PC-3 (cell line): ENCODE measurements around the gene FBRS. TPM values are rescaled to one million over a fixed set of nuclear protein-coding genes. Genes with fewer than 3 reads are reported as not detected.
A peak's percentile ranks its signal among the peaks of the same experiment; 100 is the strongest.
"Not testable (repeated sequence)": the region's sequence is repeated elsewhere in the genome, so short reads cannot be mapped to it uniquely, and the experiment has no call there.

Experiments
- ATAC-seq: fragments of 200-7000 bp; cut with Tn5 transposase; 2 replicates; pipeline ENCODE4 v1.9.1; 2020; ENCODE audit warnings: mild to moderate bottlenecking, moderate library complexity
- BruUV-seq: library from RNA; stranded (reverse); fragments of 400-500 nt; replicated peaks from 2 replicates; lab custom pipeline; 2021; lab: Mats Ljungman, UMichigan
- CTCF ChIA-PET: fragments of 300-600 bp; sonication (Branson Sonifier 250); formaldehyde crosslinking; loops from one replicate; lab custom pipeline; 2022; ENCODE audit warnings: antibody characterized with exemption; lab: Charles Lee
- POLR2A ChIA-PET: fragments of 300-600 bp; sonication (Branson Sonifier 250); formaldehyde crosslinking; loops from one replicate; lab custom pipeline; 2022; ENCODE audit warnings: antibody characterized with exemption; ENCODE audit not compliant: unreplicated experiment; lab: Charles Lee
- DNase-seq: peaks from one replicate; pipeline ENCODE4 v3.0.0-alpha.2; 2015
- H2AFZ ChIP-seq: fragments of 300-600 bp; sonication (generic); 2 replicates; pipeline ENCODE4 v1.6.0; 2016; ENCODE audit warnings: antibody characterized with exemption, low read length
- H3F3A ChIP-seq: fragments of 300-600 bp; sonication (generic); one replicate; pipeline ENCODE4 v1.6.0; 2017; ENCODE audit warnings: antibody characterized with exemption, low read length, control low read depth, mild to moderate bottlenecking; ENCODE audit not compliant: unreplicated experiment
- H3K27ac ChIP-seq: fragments of 300-600 bp; sonication (generic); 2 replicates; pipeline ENCODE4 v1.5.1; 2016; ENCODE audit warnings: mild to moderate bottlenecking, low read length
- H3K27me3 ChIP-seq: fragments of 300-600 bp; sonication (generic); 2 replicates; pipeline ENCODE4 v1.6.1; 2016; ENCODE audit warnings: low read length, mixed read lengths
- H3K36me3 ChIP-seq: fragments of 300-600 bp; sonication (generic); 2 replicates; pipeline ENCODE4 v1.6.1; 2016; ENCODE audit warnings: low read depth, mixed run types, low read length, mixed read lengths
- H3K4me1 ChIP-seq: fragments of 300-600 bp; sonication (generic); 2 replicates; pipeline ENCODE4 v1.5.1; 2016; ENCODE audit warnings: low read length; ENCODE audit not compliant: insufficient read depth
- H3K4me2 ChIP-seq: fragments of 300-600 bp; sonication (generic); 2 replicates; pipeline ENCODE4 v1.6.0; 2016; ENCODE audit warnings: low read length
- H3K4me3 ChIP-seq: fragments of 300-600 bp; sonication (generic); 2 replicates; pipeline ENCODE4 v1.5.1; 2016; ENCODE audit warnings: mild to moderate bottlenecking, low read length, mixed read lengths
- H3K79me2 ChIP-seq: fragments of 300-600 bp; sonication (generic); 2 replicates; pipeline ENCODE4 v1.6.1; 2017; ENCODE audit warnings: low read length, mixed read lengths
- H3K9ac ChIP-seq: fragments of 300-600 bp; sonication (generic); 2 replicates; pipeline ENCODE4 v1.6.0; 2016; ENCODE audit warnings: mild to moderate bottlenecking, low read length
- H3K9me2 ChIP-seq: fragments of 300-600 bp; sonication (generic); replicated peaks from 2 replicates; pipeline ENCODE4 v1.6.1; 2016; ENCODE audit warnings: mixed run types, low read length, mixed read lengths
- H3K9me3 ChIP-seq: fragments of 300-600 bp; sonication (generic); 2 replicates; pipeline ENCODE4 v1.6.1; 2016; ENCODE audit warnings: low read length, mixed read lengths
- H4K20me1 ChIP-seq: fragments of 300-600 bp; sonication (generic); 2 replicates; pipeline ENCODE4 v1.6.1; 2016; ENCODE audit warnings: low read length, mixed read lengths
- CTCF ChIP-seq: fragments of 300-600 bp; sonication (generic); conservative IDR thresholded peaks from 2 replicates; pipeline ENCODE4 v1.5.1; 2017; ENCODE audit warnings: antibody characterized with exemption, low read depth, mild to moderate bottlenecking, low read length
- EZH2 ChIP-seq: fragments of 300-600 bp; sonication (generic); IDR thresholded peaks from one replicate; pipeline ENCODE4 v1.6.1; 2017; ENCODE audit warnings: antibody characterized with exemption, mild to moderate bottlenecking, low read length; ENCODE audit not compliant: unreplicated experiment
- EZH2phosphoT487 ChIP-seq: fragments of 300-600 bp; sonication (generic); IDR thresholded peaks from 2 replicates; pipeline ENCODE4 v1.6.1; 2018; ENCODE audit warnings: mild to moderate bottlenecking, antibody characterized with exemption, low read length, borderline replicate concordance
- intact Hi-C: fragments of 100-400 bp; cut with micrococcal nuclease; formaldehyde crosslinking; loops from 2 replicates; pipeline ENCODE4 v1.9.0; 2023
- total RNA-seq: library from RNA; depleted of rRNA; stranded (reverse); fragments of >200 nt; gene quantifications from 2 replicates; pipeline ENCODE4 v1.2.3, GENCODE V29; 2014

FBRS gene
- total RNA-seq, 1 experiment from 2014 or later = 22.2 TPM

- Histone ChIP-seq H3K4me1 (peaks cover 18% of the 10 kb centered on the region), H3K27me3 (no peaks in the 10 kb centered on the region), H3K9ac (peak overlapping the region; percentile 100), H3F3A (no peaks in the 10 kb centered on the region), H3K79me2 (peaks cover 37% of the 10 kb centered on the region), H3K4me2 (peak overlapping the region; percentile 97), H3K9me3 (no peaks in the 10 kb centered on the region), H3K27ac (peak overlapping the region; percentile 99), H3K4me3 (peak overlapping the region; percentile 82), H3K9me2 (no peaks in the 10 kb centered on the region), H2AFZ (no peak overlapping the region), H4K20me1 (0 out of 2 replicates have a peak, but pooled peaks cover 7% of the 10 kb centered on the region), H3K36me3 (peaks cover 21% of the 10 kb centered on the region)
- no peak for TF ChIP-seq CTCF
- no peak for TF ChIP-seq EZH2
- no peak for TF ChIP-seq EZH2phosphoT487
- intact Hi-C loops = no loop called here
- POLR2A ChIA-PET = no interaction called here
- no TSS peak for BruUV-seq
- ATAC-seq = no peak
- CTCF ChIA-PET = no interaction called here
- no peak for DNase-seq
Observed at GRCh38 chr16:30699615-30700099, 41.4 kb downstream of the FBRS start.

- Histone ChIP-seq H3K4me2 (peak overlapping the region; percentile 97), H3K4me1 (peaks cover 18% of the 10 kb centered on the region), H4K20me1 (0 out of 2 replicates have a peak, but pooled peaks cover 7% of the 10 kb centered on the region), H3K9me2 (no peaks in the 10 kb centered on the region), H3K9ac (peak overlapping the region; percentile 100), H3K27me3 (no peaks in the 10 kb centered on the region), H3K36me3 (peaks cover 21% of the 10 kb centered on the region), H3F3A (no peaks in the 10 kb centered on the region), H3K9me3 (no peaks in the 10 kb centered on the region), H3K4me3 (peak overlapping the region; percentile 82), H3K27ac (no peak overlapping the region), H3K79me2 (peaks cover 37% of the 10 kb centered on the region), H2AFZ (no peak overlapping the region)
- TF ChIP-seq CTCF (no peak), EZH2phosphoT487 (no peak), EZH2 (no peak)
- DNase-seq = no peak
- CTCF ChIA-PET = no interaction called here
- no TSS peak for BruUV-seq
- POLR2A ChIA-PET = no interaction called here
- ATAC-seq = no peak
- intact Hi-C loops = no loop called here
Observed at GRCh38 chr16:30700491-30700890, 42.3 kb downstream of the FBRS start.

GRCh38 chr16:30700971-30701370, 42.7 kb downstream of the FBRS start:
- peaks cover 37% of the 10 kb centered on the region for H3K79me2 ChIP-seq
- peaks cover 18% of the 10 kb centered on the region for H3K4me1 ChIP-seq
- POLR2A ChIA-PET = no interaction called here
- no peak overlapping the region for H3K27ac ChIP-seq
- no peak overlapping the region for H3K9ac ChIP-seq
- no peaks in the 10 kb centered on the region for H3F3A ChIP-seq
- peak overlapping the region; percentile 82; the same call in 1 of the 2 replicates for H3K4me3 ChIP-seq
- TF ChIP-seq EZH2phosphoT487 = no peak
- no peak for TF ChIP-seq EZH2
- no peak for TF ChIP-seq CTCF
- ATAC-seq = no peak
- H3K36me3 ChIP-seq = peaks cover 22% of the 10 kb centered on the region
- DNase-seq = no peak
- no peak overlapping the region for H2AFZ ChIP-seq
- CTCF ChIA-PET = no interaction called here
- no TSS peak for BruUV-seq
- peak overlapping the region; percentile 97 for H3K4me2 ChIP-seq
- intact Hi-C loops = no loop called here
- no peaks in the 10 kb centered on the region for H3K9me3 ChIP-seq
- H4K20me1 ChIP-seq = 0 out of 2 replicates have a peak, but pooled peaks cover 7% of the 10 kb centered on the region
- no peaks in the 10 kb centered on the region for H3K27me3 ChIP-seq
- no peaks in the 10 kb centered on the region for H3K9me2 ChIP-seq

GRCh38 chr16:30703071-30703470, 44.8 kb downstream of the FBRS start:
- ATAC-seq, intact Hi-C loops, POLR2A ChIA-PET, H3F3A ChIP-seq, H3K9ac ChIP-seq, H3K4me3 ChIP-seq, H3K27ac ChIP-seq, H4K20me1 ChIP-seq, BruUV-seq, H3K9me2 ChIP-seq, H2AFZ ChIP-seq, H3K27me3 ChIP-seq, CTCF ChIA-PET, H3K4me2 ChIP-seq, DNase-seq, H3K9me3 ChIP-seq: not testable (repeated sequence)
- Histone ChIP-seq H3K79me2 (peaks cover 37% of the 10 kb centered on the region), H3K4me1 (peaks cover 13% of the 10 kb centered on the region), H3K36me3 (peaks cover 43% of the 10 kb centered on the region)
